ENCODE results near the gene SORD. TPM values are rescaled to one million over a fixed set of nuclear protein-coding genes. Genes with fewer than 3 reads are reported as not detected.

SORD gene
- total RNA-seq, 2 experiments from 2014 or later = 6.0 TPM

GRCh38 chr15:45083223-45083622, 60.2 kb downstream of the SORD start:
- no peaks in the 10 kb centered on the region for H3K9me3 Mint-ChIP-seq
- H3K27me3 Mint-ChIP-seq = peaks cover 23% of the 10 kb centered on the region
- H3K36me3 Mint-ChIP-seq (ENCODE audit: low read depth) = no peaks in the 10 kb centered on the region
- H3K27ac Mint-ChIP-seq = no peak overlapping the region
- no peaks in the 10 kb centered on the region for H3K4me1 Mint-ChIP-seq
- no peak overlapping the region for H3K4me3 Mint-ChIP-seq
- ChIA-PET POLR2A (no interaction called here), CTCF (no interaction called here)
- no peak for DNase-seq

- POLR2A ChIA-PET = no interaction called here
Measured at GRCh38 chr15:45084163-45084562, 61.2 kb downstream of the SORD start.

GRCh38 chr15:45087513-45087912, 64.5 kb downstream of the SORD start:
- Mint-ChIP-seq H3K4me1 (no peaks in the 10 kb centered on the region), H3K4me3 (no peak overlapping the region), H3K27me3 (peaks cover 41% of the 10 kb centered on the region), H3K27ac (no peak overlapping the region), H3K36me3 (ENCODE audit: low read depth) (no peaks in the 10 kb centered on the region), H3K9me3 (no peaks in the 10 kb centered on the region)
- POLR2A ChIA-PET = no interaction called here
- no peak for DNase-seq
- CTCF ChIA-PET = no interaction called here

More at GRCh38 chr15:45084163-45084562, 61.2 kb downstream of the SORD start:
- H3K36me3 Mint-ChIP-seq (ENCODE audit: low read depth) = no peaks in the 10 kb centered on the region
- no peak overlapping the region for H3K27ac Mint-ChIP-seq
- H3K27me3 Mint-ChIP-seq = peaks cover 24% of the 10 kb centered on the region
- DNase-seq = no peak
- no peaks in the 10 kb centered on the region for H3K4me1 Mint-ChIP-seq
- no peak overlapping the region for H3K4me3 Mint-ChIP-seq
- CTCF ChIA-PET = no interaction called here
- no peaks in the 10 kb centered on the region for H3K9me3 Mint-ChIP-seq

GRCh38 chr15:45088801-45089711, 66.1 kb downstream of the SORD start:
- Mint-ChIP-seq H3K27me3 (peaks cover 32% of the 10 kb centered on the region), H3K4me1 (no peaks in the 10 kb centered on the region), H3K27ac (no peak overlapping the region), H3K4me3 (no peak overlapping the region), H3K36me3 (ENCODE audit: low read depth) (no peaks in the 10 kb centered on the region), H3K9me3 (no peaks in the 10 kb centered on the region)
- ChIA-PET POLR2A (no interaction called here), CTCF (interaction anchor here (0.7 to 2.0 kb wide), 3 partner anchors 29 to 250 kb away, joined by 3 to 5 read pairs (median 4); no protein-coding TSS in a partner anchor)
- no peak for DNase-seq

- Mint-ChIP-seq H3K36me3 (ENCODE audit: low read depth) (no peaks in the 10 kb centered on the region), H3K4me1 (no peaks in the 10 kb centered on the region), H3K27ac (no peak overlapping the region), H3K9me3 (no peaks in the 10 kb centered on the region), H3K4me3 (no peak overlapping the region), H3K27me3 (peaks cover 29% of the 10 kb centered on the region)
- ChIA-PET POLR2A (no interaction called here), CTCF (interaction anchor here (1.2 to 2.0 kb wide), 2 partner anchors 28 to 120 kb away, joined by 4 to 5 read pairs; no protein-coding TSS in a partner anchor)
- no peak for DNase-seq
Measured at GRCh38 chr15:45089712-45090373, 66.8 kb downstream of the SORD start.

GRCh38 chr15:45091161-45091560, 68.2 kb downstream of the SORD start:
- H3K4me1 Mint-ChIP-seq = no peaks in the 10 kb centered on the region
- DNase-seq = no peak
- ChIA-PET POLR2A (no interaction called here), CTCF (no interaction called here)
- peaks cover 29% of the 10 kb centered on the region for H3K27me3 Mint-ChIP-seq
- H3K27ac Mint-ChIP-seq = no peak overlapping the region
- H3K9me3 Mint-ChIP-seq = no peaks in the 10 kb centered on the region
- H3K36me3 Mint-ChIP-seq (ENCODE audit: low read depth) = no peaks in the 10 kb centered on the region
- H3K4me3 Mint-ChIP-seq = no peak overlapping the region

GRCh38 chr15:45091576-45091975, 68.6 kb downstream of the SORD start:
- H3K9me3 Mint-ChIP-seq = no peaks in the 10 kb centered on the region
- ChIA-PET CTCF (no interaction called here), POLR2A (no interaction called here)
- DNase-seq = no peak
- H3K27ac Mint-ChIP-seq = no peak overlapping the region
- H3K27me3 Mint-ChIP-seq = peaks cover 29% of the 10 kb centered on the region
- no peaks in the 10 kb centered on the region for H3K36me3 Mint-ChIP-seq (ENCODE audit: low read depth)
- no peaks in the 10 kb centered on the region for H3K4me1 Mint-ChIP-seq
- no peak overlapping the region for H3K4me3 Mint-ChIP-seq

- POLR2A ChIA-PET = no interaction called here
- CTCF ChIA-PET = no interaction called here
- H3K36me3 Mint-ChIP-seq (ENCODE audit: low read depth) = no peaks in the 10 kb centered on the region
Measured at GRCh38 chr15:45093013-45093412, 70.0 kb downstream of the SORD start.

GRCh38 chr15:45093622-45094357, 70.8 kb downstream of the SORD start:
- DNase-seq = no peak
- ChIA-PET POLR2A (no interaction called here), CTCF (no interaction called here)
- Mint-ChIP-seq H3K27me3 (peaks cover 19% of the 10 kb centered on the region), H3K36me3 (ENCODE audit: low read depth) (no peaks in the 10 kb centered on the region), H3K4me1 (no peaks in the 10 kb centered on the region), H3K27ac (no peak overlapping the region), H3K9me3 (no peaks in the 10 kb centered on the region), H3K4me3 (no peak overlapping the region)

More at GRCh38 chr15:45093013-45093412, 70.0 kb downstream of the SORD start:
- H3K9me3 Mint-ChIP-seq = no peaks in the 10 kb centered on the region
- H3K27ac Mint-ChIP-seq = no peak overlapping the region
- H3K4me1 Mint-ChIP-seq = no peaks in the 10 kb centered on the region
- peaks cover 19% of the 10 kb centered on the region for H3K27me3 Mint-ChIP-seq
- no peak overlapping the region for H3K4me3 Mint-ChIP-seq
- no peak for DNase-seq

- no peak overlapping the region for H3K4me3 Mint-ChIP-seq
- no peak for DNase-seq
- H3K27me3 Mint-ChIP-seq = peaks cover 17% of the 10 kb centered on the region
- H3K4me1 Mint-ChIP-seq = no peaks in the 10 kb centered on the region
- H3K27ac Mint-ChIP-seq = no peak overlapping the region
- ChIA-PET POLR2A (no interaction called here), CTCF (interaction anchor here (1.4 kb wide), 1 partner anchor 24 kb away, joined by 3 read pairs; no protein-coding TSS in a partner anchor)
- no peaks in the 10 kb centered on the region for H3K36me3 Mint-ChIP-seq (ENCODE audit: low read depth)
- no peaks in the 10 kb centered on the region for H3K9me3 Mint-ChIP-seq
Measured at GRCh38 chr15:45094358-45094730, 71.3 kb downstream of the SORD start.

GRCh38 chr15:45095661-45096060, 72.7 kb downstream of the SORD start:
- Mint-ChIP-seq H3K4me1 (no peaks in the 10 kb centered on the region), H3K27ac (no peak overlapping the region), H3K36me3 (ENCODE audit: low read depth) (no peaks in the 10 kb centered on the region), H3K9me3 (no peaks in the 10 kb centered on the region), H3K4me3 (no peak overlapping the region), H3K27me3 (peaks cover 10% of the 10 kb centered on the region)
- DNase-seq = no peak
- ChIA-PET POLR2A (no interaction called here), CTCF (interaction anchor here (1.4 kb wide), 1 partner anchor 22 kb away, joined by 3 read pairs; no protein-coding TSS in a partner anchor)

GRCh38 chr15:45097466-45097865, 74.5 kb downstream of the SORD start:
- H3K27me3 Mint-ChIP-seq = no peaks in the 10 kb centered on the region
- POLR2A ChIA-PET = no interaction called here
- CTCF ChIA-PET = interaction anchor here (1.6 kb wide), 1 partner anchor 19 kb away, joined by 4 read pairs; no protein-coding TSS in a partner anchor
- H3K4me3 Mint-ChIP-seq = no peak overlapping the region
- no peaks in the 10 kb centered on the region for H3K4me1 Mint-ChIP-seq
- DNase-seq = no peak
- no peaks in the 10 kb centered on the region for H3K9me3 Mint-ChIP-seq
- no peaks in the 10 kb centered on the region for H3K36me3 Mint-ChIP-seq (ENCODE audit: low read depth)
- H3K27ac Mint-ChIP-seq = no peak overlapping the region
